ENCODE data around the gene ITPRID1.

DNA sequence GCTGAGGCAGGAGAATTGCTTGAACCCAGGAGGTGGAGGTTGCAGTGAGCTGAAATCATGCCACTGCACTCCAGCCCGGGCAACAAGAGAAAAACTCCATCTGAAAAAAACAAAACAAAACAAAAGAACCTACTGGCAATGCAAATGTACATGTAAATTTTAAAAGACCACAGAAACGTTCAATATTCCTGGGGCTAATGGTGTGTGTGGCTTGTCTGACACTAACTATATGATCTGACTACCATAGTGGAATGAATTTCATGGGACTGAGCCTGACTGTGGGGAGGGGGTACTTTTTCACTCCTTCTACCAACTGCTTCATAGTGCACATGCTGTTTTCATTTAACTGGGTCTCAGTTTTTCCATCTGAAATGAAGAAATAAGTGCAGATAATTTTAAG lies 69.6 kb downstream of the ITPRID1 start:
- TF ChIP-seq, protein P1, sequence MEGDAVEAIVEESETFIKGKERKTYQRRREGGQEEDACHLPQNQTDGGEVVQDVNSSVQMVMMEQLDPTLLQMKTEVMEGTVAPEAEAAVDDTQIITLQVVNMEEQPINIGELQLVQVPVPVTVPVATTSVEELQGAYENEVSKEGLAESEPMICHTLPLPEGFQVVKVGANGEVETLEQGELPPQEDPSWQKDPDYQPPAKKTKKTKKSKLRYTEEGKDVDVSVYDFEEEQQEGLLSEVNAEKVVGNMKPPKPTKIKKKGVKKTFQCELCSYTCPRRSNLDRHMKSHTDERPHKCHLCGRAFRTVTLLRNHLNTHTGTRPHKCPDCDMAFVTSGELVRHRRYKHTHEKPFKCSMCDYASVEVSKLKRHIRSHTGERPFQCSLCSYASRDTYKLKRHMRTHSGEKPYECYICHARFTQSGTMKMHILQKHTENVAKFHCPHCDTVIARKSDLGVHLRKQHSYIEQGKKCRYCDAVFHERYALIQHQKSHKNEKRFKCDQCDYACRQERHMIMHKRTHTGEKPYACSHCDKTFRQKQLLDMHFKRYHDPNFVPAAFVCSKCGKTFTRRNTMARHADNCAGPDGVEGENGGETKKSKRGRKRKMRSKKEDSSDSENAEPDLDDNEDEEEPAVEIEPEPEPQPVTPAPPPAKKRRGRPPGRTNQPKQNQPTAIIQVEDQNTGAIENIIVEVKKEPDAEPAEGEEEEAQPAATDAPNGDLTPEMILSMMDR (IDR thresholded peaks at IDR 0.05; ENCODE audit: low read depth, low read length), result no peak
- TF ChIP-seq EZH2phosphoT487 (IDR thresholded peaks at IDR 0.05; ENCODE audit: low read depth), result no peak

Data from OCI-LY3 (cell line).